ENCODE results near the gene CYP24A1.

The CYP24A1 gene

GRCh38 chr20:54184071-54184470 lies 10.3 kb upstream of the CYP24A1 start:
- DNase-seq, result no peak
- in situ Hi-C loops (cut with MboI; ENCODE audit: low pct_unique_long_range_greater_than_20kb, low sequenced_read_pairs), result no loop called here

GRCh38 chr20:54180931-54181330 lies 7.1 kb upstream of the CYP24A1 start:
- in situ Hi-C loops (cut with MboI; ENCODE audit: low pct_unique_long_range_greater_than_20kb, low sequenced_read_pairs), result no loop called here
- no peak for DNase-seq

- in situ Hi-C loops (cut with MboI; ENCODE audit: low pct_unique_long_range_greater_than_20kb, low sequenced_read_pairs), result no loop called here
- DNase-seq, result no peak
Measured at GRCh38 chr20:54179946-54180345, 6.2 kb upstream of the CYP24A1 start.

- in situ Hi-C loops (cut with MboI; ENCODE audit: low pct_unique_long_range_greater_than_20kb, low sequenced_read_pairs), result no loop called here
Measured at GRCh38 chr20:54178256-54178655, 4.5 kb upstream of the CYP24A1 start.

GRCh38 chr20:54177378-54177777 lies 3.6 kb upstream of the CYP24A1 start:
- in situ Hi-C loops (cut with MboI; ENCODE audit: low pct_unique_long_range_greater_than_20kb, low sequenced_read_pairs), result no loop called here
- DNase-seq, result no peak

More at GRCh38 chr20:54178256-54178655, 4.5 kb upstream of the CYP24A1 start:
- DNase-seq, result no peak

- DNase-seq, result no peak
- in situ Hi-C loops (cut with MboI; ENCODE audit: low pct_unique_long_range_greater_than_20kb, low sequenced_read_pairs), result no loop called here
Measured at GRCh38 chr20:54176610-54177009, 2.8 kb upstream of the CYP24A1 start.

GRCh38 chr20:54174457-54175175 lies 830 bp upstream of the CYP24A1 start:
- in situ Hi-C loops (cut with MboI; ENCODE audit: low pct_unique_long_range_greater_than_20kb, low sequenced_read_pairs), result no loop called here

GRCh38 chr20:54172856-54173652 lies 732 bp downstream of the CYP24A1 start:
- no peak for DNase-seq
- in situ Hi-C loops (cut with MboI; ENCODE audit: low pct_unique_long_range_greater_than_20kb, low sequenced_read_pairs), result no loop called here

More at GRCh38 chr20:54174457-54175175, 830 bp upstream of the CYP24A1 start:
- no peak for DNase-seq

- in situ Hi-C loops (cut with MboI; ENCODE audit: low pct_unique_long_range_greater_than_20kb, low sequenced_read_pairs), result no loop called here
- no peak for DNase-seq
Measured at GRCh38 chr20:54172532-54172855, 1.3 kb downstream of the CYP24A1 start.

- DNase-seq, result no peak
- in situ Hi-C loops (cut with MboI; ENCODE audit: low pct_unique_long_range_greater_than_20kb, low sequenced_read_pairs), result no loop called here
Measured at GRCh38 chr20:54170963-54171362, 2.8 kb downstream of the CYP24A1 start.

- in situ Hi-C loops (cut with MboI; ENCODE audit: low pct_unique_long_range_greater_than_20kb, low sequenced_read_pairs), result no loop called here
Measured at GRCh38 chr20:54170026-54170471, 3.7 kb downstream of the CYP24A1 start.

GRCh38 chr20:54168961-54169862 lies 4.6 kb downstream of the CYP24A1 start:
- in situ Hi-C loops (cut with MboI; ENCODE audit: low pct_unique_long_range_greater_than_20kb, low sequenced_read_pairs), result no loop called here
- no peak for DNase-seq

More at GRCh38 chr20:54170026-54170471, 3.7 kb downstream of the CYP24A1 start:
- DNase-seq, result no peak

GRCh38 chr20:54167909-54168872 lies 5.6 kb downstream of the CYP24A1 start:
- in situ Hi-C loops (cut with MboI; ENCODE audit: low pct_unique_long_range_greater_than_20kb, low sequenced_read_pairs), result no loop called here

GRCh38 chr20:54166987-54167662 lies 6.7 kb downstream of the CYP24A1 start:
- in situ Hi-C loops (cut with MboI; ENCODE audit: low pct_unique_long_range_greater_than_20kb, low sequenced_read_pairs), result no loop called here
- DNase-seq, result no peak

More at GRCh38 chr20:54167909-54168872, 5.6 kb downstream of the CYP24A1 start:
- no peak for DNase-seq

GRCh38 chr20:54165803-54166202 lies 8.0 kb downstream of the CYP24A1 start:
- in situ Hi-C loops (cut with MboI; ENCODE audit: low pct_unique_long_range_greater_than_20kb, low sequenced_read_pairs), result no loop called here
- DNase-seq, result no peak

- DNase-seq, result no peak
- in situ Hi-C loops (cut with MboI; ENCODE audit: low pct_unique_long_range_greater_than_20kb, low sequenced_read_pairs), result no loop called here
Measured at GRCh38 chr20:54165014-54165413, 8.8 kb downstream of the CYP24A1 start.

GRCh38 chr20:54163402-54163801 lies 10.4 kb downstream of the CYP24A1 start:
- in situ Hi-C loops (cut with MboI; ENCODE audit: low pct_unique_long_range_greater_than_20kb, low sequenced_read_pairs), result no loop called here

More at GRCh38 chr20:54163402-54163801, 10.4 kb downstream of the CYP24A1 start:
- DNase-seq, result no peak
